ENCODE measurements around the gene ZNF534. TPM values are rescaled to one million over a fixed set of nuclear protein-coding genes. Genes with fewer than 3 reads are reported as not detected.

Gene ZNF534
- total RNA-seq, result not detected in 2 replicates

DNA sequence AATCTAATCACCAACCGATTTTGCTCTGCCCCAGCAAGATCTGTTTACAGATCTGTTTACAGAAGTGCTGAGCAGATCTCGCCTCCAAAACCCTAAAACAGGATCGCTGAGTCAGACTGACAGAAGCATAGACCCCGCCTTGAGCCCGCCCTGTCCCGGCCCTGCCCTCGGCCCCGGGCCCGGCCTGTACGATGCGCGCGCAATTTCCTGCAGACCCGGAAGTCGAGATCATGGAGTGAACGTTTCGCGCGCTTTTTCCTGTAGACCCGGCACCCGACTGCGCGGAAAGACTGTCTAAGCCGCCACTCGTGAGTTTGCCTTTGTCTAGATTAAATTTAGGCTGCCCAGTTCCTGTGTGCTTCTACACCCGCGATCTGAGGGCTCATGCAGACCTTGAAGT is at the start of gene ZNF534:
ZNF534 (plus strand) TSS at position 212 of the 400 bp plus-strand sequence. CDS start 2,327 bp downstream, outside the sequence.

DNA sequence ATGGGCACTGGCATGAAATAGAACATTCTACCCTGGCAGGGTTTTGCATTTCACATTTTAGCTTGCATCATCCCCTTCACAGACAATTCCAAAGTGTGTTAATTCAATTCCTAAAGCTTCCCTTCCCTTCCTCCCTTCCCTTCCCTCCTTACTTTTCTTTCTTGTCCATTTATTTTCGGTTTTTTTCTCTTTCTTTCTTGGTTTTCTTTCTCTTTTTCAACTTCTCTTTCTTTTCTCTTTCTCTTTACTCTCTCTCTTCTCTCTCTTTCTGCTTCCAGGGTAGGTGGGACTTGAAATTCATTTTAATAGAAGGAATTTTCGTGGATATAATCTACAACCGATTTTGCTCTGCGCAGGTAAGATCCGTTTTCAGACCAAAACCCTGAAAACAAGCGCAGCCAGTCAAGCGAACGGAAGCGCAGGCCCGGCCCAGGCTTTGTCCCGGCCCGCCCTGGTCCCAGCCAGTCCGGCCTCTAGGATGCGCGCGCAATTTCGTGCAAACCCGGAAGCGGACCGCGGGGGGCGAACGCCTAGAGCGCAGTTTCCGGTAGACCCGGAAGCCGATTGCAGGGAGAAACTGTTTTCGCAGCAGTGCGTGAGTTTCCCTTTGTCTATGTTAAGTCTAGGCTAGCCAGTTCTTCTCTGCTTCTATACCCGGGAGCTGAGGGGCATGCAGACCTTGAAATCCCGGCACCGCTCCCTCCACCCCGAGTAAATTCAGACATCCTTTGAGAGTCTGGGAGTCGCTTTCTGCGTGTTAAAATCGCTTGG is 31.5 kb upstream of the ZNF534 start, which contains the start of gene ZNF528:
ZNF528 (plus strand) TSS at position 540 of the 771 bp plus-strand sequence. CDS start 4,165 bp downstream, outside the sequence.

DNA sequence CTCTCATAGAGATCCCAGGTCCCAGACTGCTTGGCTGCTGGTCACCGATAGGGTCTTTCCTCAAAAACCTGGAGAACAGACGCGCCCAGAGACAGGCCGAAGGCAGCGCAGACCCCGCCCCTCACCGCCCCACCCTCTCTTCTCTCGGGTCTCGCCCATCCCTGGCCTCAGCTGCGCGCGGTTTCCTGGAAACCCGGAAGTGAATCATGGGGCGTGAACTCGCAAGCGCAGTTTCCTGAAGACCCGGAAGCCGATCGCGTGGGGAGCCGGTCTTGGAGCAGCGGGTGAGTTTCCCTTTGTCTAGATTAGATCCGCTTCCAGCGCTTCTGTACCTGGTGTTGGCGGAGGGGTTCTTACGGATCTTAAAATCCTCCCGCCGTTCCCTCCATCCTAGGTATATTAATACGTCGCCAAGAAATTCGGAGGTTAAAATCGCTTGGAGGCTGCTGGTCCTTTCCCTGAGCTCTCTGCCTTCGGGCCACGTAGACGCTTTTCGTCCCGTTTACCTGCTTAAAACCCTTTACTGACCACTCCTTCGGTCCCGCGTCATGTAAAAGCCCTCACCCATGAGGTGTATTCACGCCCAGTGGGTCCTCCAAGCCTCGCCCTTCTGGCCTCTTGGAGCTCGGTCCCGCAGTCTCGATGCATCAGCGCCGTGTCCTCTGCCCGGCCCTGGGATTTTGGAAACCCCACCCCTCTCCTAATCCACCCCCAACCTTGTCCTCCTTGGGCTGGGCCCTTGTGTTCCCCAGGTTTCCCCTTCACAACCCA is 24.6 kb downstream of the ZNF534 start, which contains the start of gene ZNF578:
ZNF578 (plus strand) TSS at position 230 of the 771 bp plus-strand sequence. CDS start 48,293 bp downstream, outside the sequence.

Other genes with a start within 250 kb of the ZNF534 start
- 105 and 119 TPM in 2 replicates for gene PPP2R1A, start 239.1 kb upstream of the ZNF534 start, total RNA-seq
- 8.7 and 11.8 TPM in 2 replicates for gene ZNF766, start 159.6 kb upstream of the ZNF534 start, total RNA-seq
- 2.6 and 5.1 TPM in 2 replicates for gene ZNF480, start 132.0 kb upstream of the ZNF534 start, total RNA-seq
- 1.4 and 2.1 TPM in 2 replicates for gene ZNF610, start 92.9 kb upstream of the ZNF534 start, total RNA-seq
- 11.4 and 22.9 TPM in 2 replicates for gene ZNF880, start 59.2 kb upstream of the ZNF534 start, total RNA-seq
- 7.8 and 13.8 TPM in 2 replicates for gene ZNF528, start 31.3 kb upstream of the ZNF534 start, total RNA-seq
- gene ZNF578, start 24.4 kb downstream of the ZNF534 start, total RNA-seq, result 0.72 and 1.8 TPM in 2 replicates
- gene ZNF808, start 98.5 kb downstream of the ZNF534 start, total RNA-seq, result 11.9 and 21.7 TPM in 2 replicates
- 8.5 and 14.0 TPM in 2 replicates for gene ZNF701, start 141.1 kb downstream of the ZNF534 start, total RNA-seq
- gene ZNF83, start 209.2 kb downstream of the ZNF534 start, total RNA-seq, result 27.3 and 54.5 TPM in 2 replicates